ENCODE measurements around the gene CFAP100. TPM values are rescaled to one million over a fixed set of nuclear protein-coding genes. Genes with fewer than 3 reads are reported as not detected.

The CFAP100 gene
- total and polyA plus RNA-seq, 9 of the 15 experiments (the other 6 are each of a cell fraction or from before 2014, with no cell fraction given) = not detected

- Histone ChIP-seq H3K4me2 (ENCODE audit: insufficient read depth, low read length) (no peak overlapping the region), H3K27ac (ENCODE audit: extremely low read depth, low read depth, low read length) (no peak overlapping the region), H3K9me3 (replicated peaks; ENCODE audit: control insufficient read depth, insufficient read depth, low read depth, low read length) (no peaks in the 10 kb centered on the region), H3K27me3 (ENCODE audit: control insufficient read depth in 2 of 2, insufficient read depth in 2 of 2, low read length in 2 of 2) (no peaks in the 10 kb centered on the region), H2AFZ (ENCODE audit: low read depth, low read length) (no peak overlapping the region), H3K4me1 (replicated peaks in 1 of 2; ENCODE audit: control insufficient read depth in 2 of 2, insufficient read depth in 2 of 2, low read length in 2 of 2) (no peaks in the 10 kb centered on the region), H4K20me1 (replicated peaks; ENCODE audit: control insufficient read depth, insufficient read depth, low read length) (no peaks in the 10 kb centered on the region), H3K4me3 (no peak overlapping the region), H3K9ac (ENCODE audit: insufficient read depth in 1 of 2, low read depth in 2 of 2, low read length in 2 of 2) (no peak overlapping the region), H3K79me2 (ENCODE audit: control insufficient read depth, insufficient read depth, low read length) (no peaks in the 10 kb centered on the region), H3K9me1 (ENCODE audit: control insufficient read depth, insufficient read depth, low read length) (no peaks in the 10 kb centered on the region), H3K36me3 (ENCODE audit: control insufficient read depth, insufficient read depth, low read length) (0 out of 3 replicates have a peak, but pooled peaks cover 1% of the 10 kb centered on the region)
- ChIA-PET CTCF (ENCODE audit: low intra/inter-chr PET ratio) (no interaction called here), POLR2A (no interaction called here)
- no peak for TF ChIP-seq KLF13 (tag; IDR thresholded peaks at IDR 0.05; ENCODE audit: borderline replicate concordance, low read depth)
- TF ChIP-seq IRF2 (CRISPR knock-in tag; IDR thresholded peaks at IDR 0.05) = no peak
- no peak for TF ChIP-seq MXI1 (IDR thresholded peaks at IDR 0.05; ENCODE audit: low read depth, low read length)
- no peak for TF ChIP-seq POU5F1 (IDR thresholded peaks at IDR 0.05; ENCODE audit: borderline replicate concordance, low read depth, low read length, partially characterized antibody)
- TF ChIP-seq ZBTB49 (CRISPR knock-in tag; IDR thresholded peaks at IDR 0.05; ENCODE audit: borderline replicate concordance) = no peak
- no peak for TF ChIP-seq UBTF (IDR thresholded peaks at IDR 0.05; ENCODE audit: borderline replicate concordance in 1 of 2, low read depth in 2 of 2, low read length in 2 of 2)
- no peak for TF ChIP-seq NFRKB (IDR thresholded peaks at IDR 0.05; ENCODE audit: low read depth)
- TF ChIP-seq HMBOX1 (IDR thresholded peaks at IDR 0.05) = no peak
- no peak for TF ChIP-seq TSHZ1 (CRISPR knock-in tag; IDR thresholded peaks at IDR 0.05)
- TF ChIP-seq SMAD3 (CRISPR knock-in tag; conservative IDR thresholded peaks at IDR 0.05) = no peak
- TF ChIP-seq ZNF589 (CRISPR knock-in tag; IDR thresholded peaks at IDR 0.05; ENCODE audit: low read depth) = no peak
- TF ChIP-seq FOS (IDR thresholded peaks at IDR 0.05; ENCODE audit: extremely low read depth, insufficient read length) = no peak
- TF ChIP-seq COPS2 (conservative IDR thresholded peaks at IDR 0.05) = no peak
- no peak for TF ChIP-seq CCAR2 (IDR thresholded peaks at IDR 0.05; ENCODE audit: low read depth, low read length)
- DNase-seq (ENCODE audit: extremely low read depth in 1 of 4, low spot score in 3 of 4) (no peak), ATAC-seq (no peak), FAIRE-seq (no peak)
- WGBS (ENCODE audit: insufficient coverage, low coverage, missing lambda C conversion rate) = 93% methylated on average over 2 of the region's 3 CpGs
- intact Hi-C loops (cut with micrococcal nuclease) (no loop called here), in situ Hi-C loops (cut with MboI) (no loop called here)
- BruUV-seq (replicated peaks) = no TSS peak
Observed at GRCh38 chr3:126442856-126443242, 48.1 kb downstream of the CFAP100 start.

Measured in K562 (cell line).